ENCODE measurements around the gene C19orf38. TPM values are rescaled to one million over a fixed set of nuclear protein-coding genes. Genes with fewer than 3 reads are reported as not detected.

C19orf38 gene
- total and polyA plus RNA-seq, 4 donors, result 4.2 to 48.7 (median 8.3) TPM

- no peaks in the 10 kb centered on the region for H3K27me3 ChIP-seq (ENCODE audit: control insufficient read depth in 3 of 3, insufficient read depth in 3 of 3, low read length in 2 of 3)
- TF ChIP-seq CTCF (IDR thresholded peaks at IDR 0.05; ENCODE audit: control extremely low read depth, extremely low read depth), result no peak
- ATAC-seq (ENCODE audit: insufficient read depth, low FRiP score) (no peak), DNase-seq (no peak)
- H3K4me3 ChIP-seq, result no peak overlapping the region
- H3K4me1 ChIP-seq (ENCODE audit: control insufficient read depth in 5 of 5, insufficient read depth in 5 of 5, low read length in 5 of 5), result peaks cover 0 to 3% (median 0%) of the 10 kb centered on the region in 5 donors
- H3K9me3 ChIP-seq (ENCODE audit: control insufficient read depth in 4 of 4, insufficient read depth in 3 of 4, low read length in 3 of 4), result no peaks in the 10 kb centered on the region
- 91 to 92% methylated on average over 32 to 33 of the region's 33 CpGs for WGBS, 2 donors
- peaks cover 6 to 53% (median 12%) of the 10 kb centered on the region in 4 donors for H3K36me3 ChIP-seq (ENCODE audit: control insufficient read depth in 4 of 4, insufficient read depth in 4 of 4, low read length in 4 of 4)
- H3K9ac ChIP-seq (ENCODE audit: insufficient read depth in 1 of 2, low read length in 2 of 2), result no peak overlapping the region
- no peak overlapping the region for H3K27ac ChIP-seq (ENCODE audit: low read depth in 1 of 2, low read length in 1 of 2)
Observed at GRCh38 chr19:10830931-10831779, 17.1 kb upstream of the C19orf38 start.

GRCh38 chr19:10831987-10832938 is 16.0 kb upstream of the C19orf38 start:
- no peaks in the 10 kb centered on the region for H3K27me3 ChIP-seq (ENCODE audit: control insufficient read depth in 3 of 3, insufficient read depth in 3 of 3, low read length in 2 of 3)
- H3K27ac ChIP-seq (ENCODE audit: low read depth in 1 of 2, low read length in 1 of 2), result no peak overlapping the region
- ATAC-seq (ENCODE audit: insufficient read depth, low FRiP score) (no peak), DNase-seq (no peak)
- no peak for TF ChIP-seq CTCF (IDR thresholded peaks at IDR 0.05; ENCODE audit: control extremely low read depth, extremely low read depth)
- peaks cover 0 to 7% (median 0%) of the 10 kb centered on the region in 4 donors for H3K9me3 ChIP-seq (ENCODE audit: control insufficient read depth in 4 of 4, insufficient read depth in 3 of 4, low read length in 3 of 4)
- no peak overlapping the region for H3K9ac ChIP-seq (ENCODE audit: insufficient read depth in 1 of 2, low read length in 2 of 2)
- H3K4me1 ChIP-seq (ENCODE audit: control insufficient read depth in 5 of 5, insufficient read depth in 5 of 5, low read length in 5 of 5), result peaks cover 0 to 9% (median 6%) of the 10 kb centered on the region in 5 donors
- H3K36me3 ChIP-seq (ENCODE audit: control insufficient read depth in 4 of 4, insufficient read depth in 4 of 4, low read length in 4 of 4), result peaks cover 3 to 45% (median 8%) of the 10 kb centered on the region in 4 donors
- H3K4me3 ChIP-seq, result no peak overlapping the region
- 86 to 89% methylated on average over 28 of the region's 28 CpGs for WGBS, 2 donors

GRCh38 chr19:10832939-10833296 is 15.3 kb upstream of the C19orf38 start:
- no peak overlapping the region for H3K9ac ChIP-seq (ENCODE audit: insufficient read depth in 1 of 2, low read length in 2 of 2)
- H3K27me3 ChIP-seq (ENCODE audit: control insufficient read depth in 3 of 3, insufficient read depth in 3 of 3, low read length in 2 of 3), result no peaks in the 10 kb centered on the region
- H3K9me3 ChIP-seq (ENCODE audit: control insufficient read depth in 4 of 4, insufficient read depth in 3 of 4, low read length in 3 of 4), result peaks cover 0 to 7% (median 0%) of the 10 kb centered on the region in 4 donors
- peaks cover 0 to 9% (median 6%) of the 10 kb centered on the region in 5 donors for H3K4me1 ChIP-seq (ENCODE audit: control insufficient read depth in 5 of 5, insufficient read depth in 5 of 5, low read length in 5 of 5)
- TF ChIP-seq CTCF (IDR thresholded peaks at IDR 0.05; ENCODE audit: control extremely low read depth, extremely low read depth), result no peak
- H3K27ac ChIP-seq (ENCODE audit: low read depth in 1 of 2, low read length in 1 of 2), result no peak overlapping the region
- WGBS, 2 donors, result 89 to 91% methylated on average over 20 of the region's 20 CpGs
- DNase-seq (no peak), ATAC-seq (ENCODE audit: insufficient read depth, low FRiP score) (no peak)
- peaks cover 3 to 45% (median 8%) of the 10 kb centered on the region in 4 donors for H3K36me3 ChIP-seq (ENCODE audit: control insufficient read depth in 4 of 4, insufficient read depth in 4 of 4, low read length in 4 of 4)
- no peak overlapping the region for H3K4me3 ChIP-seq

Data from lung (tissue), 12 donors.